Hematopoietic multipotent progenitor cell (in vitro differentiated cells): ENCODE measurements around the gene ZBTB39. TPM values are rescaled to one million over a fixed set of nuclear protein-coding genes. Genes with fewer than 3 reads are reported as not detected.
"Not testable (repeated sequence)": the region's sequence is repeated elsewhere in the genome, so short reads cannot be mapped to it uniquely, and the experiment has no call there.

ENCODE experiments used
- DNase-seq, 3 donors: peaks; one replicate each; pipeline ENCODE4 v3.0.0-alpha.2; 2011 to 2015; ENCODE audit warnings: low read depth in 2 of 3, low spot score in 2 of 3
- total RNA-seq: library from RNA; depleted of rRNA; stranded (reverse); fragments of >200 nt; gene quantifications from one replicate; pipeline ENCODE4 v1.2.3, GENCODE V29; 2012

Gene ZBTB39, protein sequence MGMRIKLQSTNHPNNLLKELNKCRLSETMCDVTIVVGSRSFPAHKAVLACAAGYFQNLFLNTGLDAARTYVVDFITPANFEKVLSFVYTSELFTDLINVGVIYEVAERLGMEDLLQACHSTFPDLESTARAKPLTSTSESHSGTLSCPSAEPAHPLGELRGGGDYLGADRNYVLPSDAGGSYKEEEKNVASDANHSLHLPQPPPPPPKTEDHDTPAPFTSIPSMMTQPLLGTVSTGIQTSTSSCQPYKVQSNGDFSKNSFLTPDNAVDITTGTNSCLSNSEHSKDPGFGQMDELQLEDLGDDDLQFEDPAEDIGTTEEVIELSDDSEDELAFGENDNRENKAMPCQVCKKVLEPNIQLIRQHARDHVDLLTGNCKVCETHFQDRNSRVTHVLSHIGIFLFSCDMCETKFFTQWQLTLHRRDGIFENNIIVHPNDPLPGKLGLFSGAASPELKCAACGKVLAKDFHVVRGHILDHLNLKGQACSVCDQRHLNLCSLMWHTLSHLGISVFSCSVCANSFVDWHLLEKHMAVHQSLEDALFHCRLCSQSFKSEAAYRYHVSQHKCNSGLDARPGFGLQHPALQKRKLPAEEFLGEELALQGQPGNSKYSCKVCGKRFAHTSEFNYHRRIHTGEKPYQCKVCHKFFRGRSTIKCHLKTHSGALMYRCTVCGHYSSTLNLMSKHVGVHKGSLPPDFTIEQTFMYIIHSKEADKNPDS
- 9.4 TPM for total RNA-seq

DNA sequence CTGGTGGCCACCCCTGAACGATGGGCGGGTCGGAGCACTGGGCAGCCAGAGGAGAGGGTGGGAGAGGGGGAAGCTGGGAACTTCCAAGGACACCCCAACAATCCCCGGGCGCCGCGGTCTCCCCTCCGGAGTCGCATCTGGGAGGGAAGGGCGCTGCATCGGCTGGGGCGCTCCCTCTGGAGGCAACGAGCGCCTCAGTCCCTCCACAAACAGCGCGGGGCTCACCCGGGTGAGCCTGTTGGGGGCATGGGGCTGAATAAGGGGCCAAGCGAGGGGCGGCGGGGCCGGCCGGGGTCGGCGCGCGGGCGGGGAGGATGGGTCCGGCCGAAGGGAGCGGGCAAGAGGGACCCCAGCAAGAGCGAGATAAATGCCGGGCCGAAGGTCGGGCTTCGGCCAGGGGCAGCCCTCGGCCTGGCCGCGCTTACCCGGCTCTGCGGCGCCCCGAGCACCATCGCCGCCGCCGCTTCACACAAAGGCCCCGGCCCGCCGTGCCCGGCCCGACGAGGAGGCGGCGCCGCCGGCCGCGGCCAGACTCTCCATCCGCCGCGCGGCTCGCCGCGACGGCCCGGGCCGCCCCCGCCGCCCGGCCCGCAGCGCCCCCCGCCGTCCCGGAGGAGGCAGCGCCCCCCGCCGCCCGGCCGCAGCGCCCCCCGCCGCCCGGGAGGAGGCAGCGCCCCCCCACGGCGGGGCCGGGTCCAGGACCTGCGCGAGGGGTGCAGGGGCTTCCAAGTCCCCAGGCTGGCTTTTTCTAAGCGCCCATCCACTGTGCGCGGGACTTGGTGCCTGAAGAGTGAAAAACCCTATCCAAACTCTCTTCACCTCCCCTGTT lies at the start of gene ZBTB39:
ZBTB39 (minus strand) TSS at position 567 of the 829 bp plus-strand sequence. CDS start 1,629 bp downstream, outside the sequence.
- peak; percentile 46 to 78 (median 65) for DNase-seq

DNA sequence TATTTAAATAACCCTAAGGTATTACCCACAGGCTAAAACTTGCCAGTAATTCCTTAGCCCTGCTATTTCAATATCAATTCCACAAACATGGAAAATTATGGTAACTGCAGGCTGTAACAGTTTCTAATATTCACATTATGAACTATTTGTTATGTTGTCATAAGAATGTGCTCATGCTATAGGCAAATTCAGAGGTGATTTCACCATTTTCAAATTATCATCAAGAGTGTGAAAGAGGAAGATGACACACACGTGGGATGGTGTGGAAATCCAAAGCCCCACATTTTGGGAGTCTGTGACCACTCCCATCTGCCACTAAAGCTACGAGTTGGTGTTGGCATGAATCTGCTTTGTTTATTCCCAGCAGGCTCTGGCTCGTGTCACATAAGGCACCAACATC lies 49.5 kb upstream of the ZBTB39 start:
- DNase-seq = no peak

DNA sequence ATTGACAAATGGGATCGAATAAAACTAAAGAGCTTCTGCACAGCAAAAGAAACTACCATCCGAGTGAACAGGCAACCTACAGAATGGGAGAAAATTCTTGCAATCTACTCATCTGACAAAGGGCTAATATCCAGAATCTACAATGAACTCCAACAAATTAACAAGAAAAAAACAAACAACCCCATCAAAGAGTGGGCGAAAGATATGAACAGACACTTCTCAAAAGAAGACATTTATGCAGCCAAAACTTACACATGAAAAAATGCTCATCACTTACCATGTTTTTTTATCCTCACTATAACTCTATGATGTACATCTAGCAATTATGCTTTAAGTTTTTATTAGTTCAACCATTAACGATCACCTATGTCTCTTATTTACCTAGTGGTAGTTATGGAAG lies 47.6 kb upstream of the ZBTB39 start:
- not testable (repeated sequence) for DNase-seq

DNA sequence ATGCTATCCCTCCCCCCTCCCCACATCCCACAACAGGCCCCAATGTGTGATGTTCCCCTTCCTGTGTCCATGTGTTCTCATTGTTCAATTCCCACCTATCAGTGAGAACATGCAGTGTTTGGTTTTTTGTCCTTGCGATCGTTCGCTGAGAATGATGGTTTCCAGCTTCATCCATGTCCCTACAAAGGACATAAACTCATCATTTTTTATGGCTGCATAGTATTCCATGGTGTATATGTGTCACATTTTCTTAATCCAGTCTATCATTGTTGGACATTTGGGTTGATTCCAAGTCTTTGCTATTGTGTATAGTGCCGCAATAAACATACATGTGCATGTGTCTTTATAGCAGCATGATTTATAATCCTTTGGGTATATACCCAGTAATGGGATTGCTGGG lies 46.8 kb upstream of the ZBTB39 start:
- not testable (repeated sequence) for DNase-seq

DNA sequence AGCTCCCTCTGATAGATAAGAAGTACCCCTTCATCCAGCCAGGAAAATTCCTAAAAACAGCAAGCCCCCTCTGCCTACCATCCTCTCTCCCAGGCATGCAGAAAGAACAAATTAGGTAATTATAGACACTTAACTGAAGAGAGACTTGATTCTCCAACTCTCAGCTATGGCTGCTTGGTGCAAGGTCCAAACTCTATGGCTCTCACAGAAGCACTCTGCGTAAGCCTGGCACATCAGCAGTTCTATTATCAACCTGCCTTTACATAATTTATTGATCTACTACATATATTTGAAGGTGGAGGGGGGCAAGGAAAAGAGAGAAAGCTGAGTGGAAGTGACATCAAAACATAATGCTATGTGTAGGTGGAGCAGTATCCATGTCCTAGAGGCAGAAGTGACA lies 44.7 kb upstream of the ZBTB39 start:
- DNase-seq = no peak

DNA sequence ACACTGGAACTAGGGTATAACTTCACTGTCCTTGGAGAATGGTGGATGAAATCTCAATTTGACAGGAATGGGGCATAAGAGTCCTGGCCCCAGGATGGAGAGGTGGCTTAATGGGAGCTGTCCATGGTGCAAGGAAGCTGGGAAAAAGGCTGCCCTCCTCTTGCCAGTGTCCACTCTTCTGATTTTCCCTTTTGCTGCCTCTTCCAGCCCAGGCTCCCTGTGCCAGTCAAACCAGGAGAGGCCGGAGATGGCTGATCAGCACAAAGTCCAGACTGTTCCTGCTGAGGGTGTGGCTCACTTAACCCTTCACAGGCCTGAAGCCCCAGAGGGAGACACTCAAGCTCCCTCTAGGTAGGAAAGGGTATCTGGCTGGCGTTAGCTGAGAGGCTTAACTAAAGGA lies 43.5 kb upstream of the ZBTB39 start, which contains the start of gene MYO1A:
MYO1A (minus strand) TSS at position 240 of the 400 bp plus-strand sequence. CDS start 1,806 bp downstream, outside the sequence.
- no peak for DNase-seq

DNA sequence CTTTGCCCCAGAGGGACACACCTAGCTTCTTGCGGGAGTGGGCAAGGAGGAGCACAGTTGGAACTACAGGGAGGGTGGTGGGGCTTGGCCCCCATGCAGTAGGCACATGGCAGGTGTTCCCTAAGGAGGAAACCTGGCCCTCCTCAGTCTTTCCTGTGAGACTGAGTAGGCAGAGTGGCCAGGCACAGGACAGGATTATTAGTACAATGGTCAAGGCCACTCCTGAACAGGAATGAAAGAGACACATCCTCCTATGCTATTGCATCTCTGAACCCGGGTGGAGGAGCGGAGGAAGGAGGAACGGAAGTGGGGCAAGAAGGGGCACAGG lies 42.7 kb upstream of the ZBTB39 start:
- DNase-seq = no peak

DNA sequence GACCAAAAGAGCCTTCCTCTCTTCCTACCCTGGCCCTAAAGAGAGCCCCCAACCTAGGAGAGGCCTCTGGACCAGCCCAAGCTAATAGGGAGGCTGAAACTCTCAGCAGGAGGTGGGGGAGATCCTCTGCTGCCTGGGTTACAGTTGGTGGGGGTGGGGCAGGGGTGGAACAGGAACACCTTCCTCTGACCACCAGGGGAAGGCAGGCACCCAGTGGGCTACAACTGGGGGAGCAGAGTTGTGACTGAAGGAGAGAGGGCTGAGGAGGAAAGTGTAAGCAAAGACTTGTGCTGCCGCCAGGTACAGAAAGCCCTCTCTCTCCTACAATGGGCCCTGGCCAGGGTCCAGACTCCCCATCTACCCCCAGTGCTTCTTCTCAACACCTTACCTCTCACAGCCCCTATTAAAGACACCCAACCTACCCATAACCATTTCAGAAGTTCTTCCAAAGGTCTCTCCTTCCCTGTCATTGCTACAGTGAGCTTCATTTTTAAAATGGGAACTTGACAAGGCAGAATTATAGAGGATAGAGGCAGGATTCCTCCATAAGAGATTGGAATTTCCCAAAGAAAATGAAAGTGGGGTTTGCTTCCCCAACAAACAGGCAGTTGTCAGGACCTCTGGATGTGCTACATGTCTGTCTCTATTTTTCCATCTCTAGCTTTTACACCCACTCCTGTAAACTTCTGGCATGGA lies 42.2 kb upstream of the ZBTB39 start:
- DNase-seq = no peak

DNA sequence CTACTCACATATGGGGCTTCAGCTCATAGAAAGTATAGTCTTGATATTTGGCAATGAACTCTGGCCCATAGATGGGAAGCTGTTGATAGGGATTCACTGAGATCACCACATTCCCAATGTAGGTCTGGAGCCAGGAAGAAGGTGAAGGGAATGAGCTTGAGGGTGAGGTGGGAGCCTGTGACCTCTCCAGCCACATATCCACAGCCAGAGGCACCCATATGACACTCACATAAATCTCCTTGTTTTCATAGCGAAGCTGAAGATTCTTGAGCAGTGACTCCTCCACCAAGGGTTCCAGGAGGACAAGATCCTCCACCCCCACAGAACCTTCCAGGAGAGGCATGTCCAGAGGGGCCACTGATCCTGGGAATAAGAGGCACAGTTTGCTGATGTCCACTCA lies 41.6 kb upstream of the ZBTB39 start:
- no peak for DNase-seq

DNA sequence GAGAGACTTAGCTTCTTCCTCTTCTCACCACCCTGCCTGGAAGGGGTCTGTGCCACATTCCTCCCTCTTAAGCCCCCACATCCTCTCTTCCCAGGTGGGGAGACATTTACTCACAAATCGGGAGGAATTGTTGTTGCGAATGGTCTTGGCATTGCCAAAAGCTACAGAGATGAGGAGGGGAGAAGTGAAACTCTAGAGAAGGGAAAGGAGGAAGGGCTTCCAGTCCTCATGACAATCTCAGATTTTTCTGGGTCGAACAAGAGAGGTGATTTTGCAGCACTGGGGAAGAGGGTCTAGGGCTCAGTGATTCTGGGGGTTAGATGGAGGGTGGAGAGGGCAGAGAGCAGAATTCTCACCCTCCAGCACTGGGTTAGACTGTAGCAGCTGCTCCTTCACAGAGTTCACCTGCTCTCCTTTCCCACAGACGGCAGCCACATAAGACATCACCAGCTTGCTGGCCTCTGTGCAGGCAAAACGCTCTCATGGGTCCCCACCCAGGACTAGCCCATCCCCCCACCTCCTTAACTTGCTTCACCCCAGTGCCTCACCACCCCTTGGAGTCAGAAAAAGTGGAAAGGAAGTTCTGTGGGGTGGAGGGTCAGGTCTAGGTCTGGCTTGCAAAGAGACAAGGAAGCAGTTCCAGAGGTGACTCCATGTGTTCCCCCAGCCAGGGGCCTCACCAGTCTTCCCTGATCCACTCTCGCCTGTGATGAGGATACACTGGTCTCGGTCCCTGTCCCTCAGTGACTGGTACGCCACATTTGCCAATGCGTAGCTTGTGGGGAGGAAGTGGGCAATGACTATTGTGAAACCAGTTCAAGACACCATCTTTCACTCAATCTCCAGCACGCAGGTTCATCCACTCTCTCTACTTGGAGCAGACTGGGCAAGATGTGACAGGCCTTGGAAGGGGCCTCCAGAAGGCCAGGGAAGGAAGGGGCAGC lies 40.9 kb upstream of the ZBTB39 start:
- peak in 1 of 3 donors; percentile 19 for DNase-seq

DNA sequence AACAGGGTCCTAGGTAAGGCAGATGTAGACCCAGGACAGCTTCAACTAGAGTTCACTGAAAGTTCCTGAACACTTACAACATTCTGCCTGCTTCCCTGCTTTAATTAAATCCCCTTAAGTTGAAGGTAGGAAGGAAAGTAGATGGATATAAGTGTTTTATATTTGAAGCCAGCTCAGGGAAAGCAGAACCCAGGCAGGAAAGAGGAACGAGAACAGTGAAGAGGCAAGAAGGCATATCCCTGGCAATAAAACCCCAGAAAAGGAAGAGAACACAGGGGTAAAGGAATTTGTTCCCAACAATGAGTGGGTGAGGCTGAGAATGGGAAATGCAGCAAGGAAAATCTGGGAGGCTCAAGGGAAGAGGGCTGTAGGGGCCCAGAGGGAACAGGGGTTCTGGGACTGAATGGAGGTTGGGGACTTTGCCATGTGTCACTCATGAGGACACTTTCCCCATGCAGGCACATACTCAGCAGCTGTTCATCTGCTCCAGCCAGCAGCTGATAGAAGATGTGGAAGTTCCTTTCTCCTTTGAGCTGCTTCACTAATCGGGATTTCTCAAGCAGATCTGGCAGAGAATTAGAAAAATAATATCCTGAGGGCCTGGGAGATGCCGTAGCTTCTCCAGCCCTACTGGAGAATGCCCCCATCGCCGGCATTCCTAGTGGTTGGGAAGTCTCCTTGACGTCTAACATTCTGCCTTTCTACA lies 39.9 kb upstream of the ZBTB39 start:
- no peak for DNase-seq

DNA sequence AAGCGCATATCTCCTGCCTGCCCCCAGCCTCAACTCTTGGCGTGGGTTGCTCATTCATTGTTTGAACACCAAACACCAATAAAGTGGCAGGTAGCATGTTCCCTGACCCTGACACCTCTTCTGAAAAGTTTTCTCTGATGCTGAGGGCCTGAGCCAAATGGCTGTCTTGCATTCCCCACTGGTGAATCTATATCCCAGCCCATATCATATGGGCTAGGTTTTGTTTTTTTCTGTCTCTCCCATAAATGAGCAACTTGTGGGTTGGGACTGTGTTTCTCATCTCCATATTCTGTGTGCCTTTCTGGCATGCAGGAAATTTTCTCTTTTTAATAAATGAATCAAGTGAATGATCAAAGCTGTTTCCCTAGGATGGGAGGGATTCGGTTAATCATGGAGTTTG lies 38.5 kb upstream of the ZBTB39 start:
- no peak for DNase-seq

DNA sequence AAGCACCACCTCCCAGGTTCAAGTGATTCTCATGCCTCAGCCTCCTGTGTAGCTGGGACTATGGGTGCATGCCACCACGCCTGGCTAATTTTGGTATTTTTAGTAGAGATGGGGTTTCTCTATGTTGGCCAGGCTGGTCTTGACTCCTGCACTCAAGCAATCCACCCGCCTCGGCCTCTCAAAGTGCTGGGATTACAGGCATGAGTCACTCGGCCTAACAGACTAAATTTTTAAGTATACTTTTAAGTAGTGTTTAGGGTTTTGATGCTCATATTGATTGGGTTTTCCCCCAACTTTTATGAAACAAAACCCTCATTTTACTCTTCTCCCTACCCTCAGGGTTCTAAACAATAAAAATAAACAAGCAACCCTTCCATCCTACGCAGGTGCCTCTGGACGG lies 38.1 kb upstream of the ZBTB39 start:
- no peak for DNase-seq

DNA sequence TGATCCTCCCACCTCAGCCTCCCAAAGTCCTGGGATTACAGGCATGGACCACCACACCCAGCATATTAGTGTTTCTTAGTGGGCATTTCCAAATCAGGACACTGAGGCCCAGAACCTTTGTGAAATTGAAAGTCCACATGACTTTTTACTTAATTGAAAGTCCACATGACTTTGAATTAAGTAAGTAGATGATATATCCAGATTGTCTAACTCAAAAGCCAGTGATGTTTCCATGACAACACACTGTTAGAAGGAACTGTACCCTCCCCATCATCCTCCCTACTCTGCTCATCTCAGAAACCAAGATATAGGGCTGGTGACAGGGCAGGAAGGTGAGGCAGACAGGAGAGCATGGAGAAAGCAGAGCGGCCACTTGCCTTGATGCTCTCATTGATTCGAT lies 36.3 kb upstream of the ZBTB39 start:
- no peak for DNase-seq

DNA sequence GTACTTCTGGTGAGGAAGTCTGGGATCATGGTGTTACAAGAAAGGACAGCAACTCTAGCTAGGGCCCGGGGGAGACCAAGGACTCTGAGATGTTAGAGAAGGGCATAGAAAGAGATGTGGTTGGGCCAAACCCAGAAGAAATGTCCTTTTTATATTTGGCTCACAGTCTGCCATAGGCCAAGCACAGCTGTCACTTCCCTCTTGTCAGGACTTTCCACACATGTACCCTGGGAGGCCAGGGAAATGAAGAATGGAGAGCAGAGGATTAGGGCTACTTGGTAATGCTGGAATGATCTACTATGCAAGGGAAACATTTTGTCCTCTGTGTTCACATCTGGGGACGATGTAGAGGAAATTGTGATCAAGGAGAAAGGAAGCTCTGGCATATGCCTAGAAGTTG lies 34.4 kb upstream of the ZBTB39 start:
- DNase-seq = no peak

DNA sequence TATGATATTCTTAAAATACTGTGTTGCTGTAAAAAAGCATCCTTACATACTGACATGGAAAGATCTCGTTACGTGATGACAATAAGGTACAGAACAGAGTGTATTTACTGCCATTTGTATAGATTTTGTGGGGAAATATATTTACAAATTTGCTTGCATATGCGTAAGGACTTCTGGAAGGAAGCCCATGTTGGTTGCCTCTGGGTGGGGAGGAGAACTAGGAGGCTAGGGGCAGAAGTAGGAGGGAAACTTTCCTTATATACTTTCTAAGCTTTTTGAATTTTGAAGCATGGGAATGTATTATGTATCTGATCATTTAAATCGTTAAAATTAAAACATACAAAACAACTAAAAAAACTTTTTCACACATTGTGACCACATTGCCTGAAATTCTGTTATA lies 33.9 kb upstream of the ZBTB39 start:
- DNase-seq = no peak

DNA sequence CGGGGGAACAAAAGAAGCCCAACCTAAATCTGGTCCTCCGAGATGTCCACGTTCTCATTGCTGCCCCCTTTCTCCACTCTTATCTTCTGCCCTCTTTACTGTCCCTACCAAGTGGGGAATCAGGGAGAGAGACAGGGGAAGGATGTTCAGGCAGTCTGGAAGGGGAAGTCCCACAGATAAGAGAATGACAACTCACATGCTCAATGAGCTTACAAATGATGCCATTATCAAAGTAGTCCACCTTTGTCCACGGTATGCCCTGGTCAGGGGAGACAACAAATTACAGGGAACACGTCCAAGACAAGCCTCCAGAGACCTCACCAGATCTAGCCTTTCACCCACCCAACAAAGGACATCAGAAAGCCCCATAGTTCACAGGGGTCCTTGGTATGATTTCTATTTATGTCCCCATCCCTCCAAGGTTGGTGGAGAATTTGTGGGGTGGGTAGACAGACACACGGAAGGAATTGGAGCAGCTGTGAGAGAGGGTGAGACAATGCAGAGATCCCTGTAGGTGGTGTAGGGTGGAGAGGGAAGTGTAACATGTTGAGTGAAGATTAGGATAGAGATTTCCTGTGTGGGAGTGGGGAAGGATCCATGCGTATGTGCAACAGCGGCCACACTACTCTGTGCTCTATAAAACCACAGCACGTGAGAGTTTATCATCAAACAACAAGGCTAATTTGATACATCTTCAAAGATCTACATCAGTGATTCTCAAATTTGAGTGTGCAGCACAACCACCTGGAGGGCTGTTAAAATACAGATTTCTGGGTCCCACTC lies 32.9 kb upstream of the ZBTB39 start:
- DNase-seq = peak in 1 of 3 donors; percentile 10

DNA sequence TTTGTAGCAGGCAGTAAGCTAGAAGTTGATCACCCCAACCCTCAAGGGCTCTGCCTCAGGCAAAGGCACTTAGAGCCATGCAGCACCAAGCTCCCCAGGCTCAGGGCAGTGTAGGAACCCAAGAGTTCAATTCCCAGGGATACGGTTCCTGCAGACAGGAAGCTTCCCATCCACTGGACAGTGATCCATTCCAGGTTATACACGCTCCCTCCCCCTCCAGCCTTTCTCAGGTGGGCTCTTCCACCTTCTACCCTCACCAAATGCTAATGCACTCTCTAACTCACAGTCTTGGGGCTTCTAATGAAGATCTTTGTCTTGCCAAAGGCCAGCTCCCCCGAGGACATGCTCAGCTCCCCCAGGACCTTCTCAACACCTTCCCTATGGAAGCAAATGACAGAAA lies 30.9 kb upstream of the ZBTB39 start:
- DNase-seq = no peak
